Mesodermal cell (in vitro differentiated cells): ENCODE measurements around the gene ZNF711.
"Not testable (repeated sequence)": the region's sequence is repeated elsewhere in the genome, so short reads cannot be mapped to it uniquely, and the experiment has no call there.

Source experiments
- H3K27ac ChIP-seq: 2 replicates; pipeline ENCODE4 v1.7.0; 2013; ENCODE audit warnings: mild to moderate bottlenecking, low read depth, low read length, moderate library complexity; ENCODE audit not compliant: severe bottlenecking
- H3K36me3 ChIP-seq: 2 replicates; pipeline ENCODE4 v1.7.1; 2013; ENCODE audit warnings: mild to moderate bottlenecking, low read length, moderate library complexity; ENCODE audit not compliant: control insufficient read depth, insufficient read depth
- H3K4me1 ChIP-seq: one replicate; pipeline ENCODE4 v1.7.1; 2013; ENCODE audit warnings: mild to moderate bottlenecking, low read length; ENCODE audit not compliant: insufficient read depth, control insufficient read depth, poor library complexity, severe bottlenecking
- H3K4me3 ChIP-seq: 2 replicates; pipeline ENCODE4 v1.7.0; 2013; ENCODE audit warnings: low read length, control low read depth, mild to moderate bottlenecking; ENCODE audit not compliant: insufficient read depth, poor library complexity, severe bottlenecking; ENCODE audit errors: extremely low read depth
- H3K9me3 ChIP-seq: 2 replicates; pipeline ENCODE4 v1.7.1; 2013; ENCODE audit warnings: mild to moderate bottlenecking, low read length, moderate library complexity; ENCODE audit not compliant: control insufficient read depth
- WGBS, 2 experiments: methylation state at CpG; one replicate each; pipeline ENCODE4 v1.1.5; 2013; ENCODE audit warnings: missing lambda C conversion rate in 2 of 2; ENCODE audit not compliant: insufficient coverage in 2 of 2; 5-methylcytosine and 5-hydroxymethylcytosine counted together

ZNF711 gene

GRCh38 chrX:85288992-85289723 is 45.4 kb downstream of the ZNF711 start:
- no peak overlapping the region for H3K27ac ChIP-seq
- WGBS, 2 experiments, result 73 to 100% methylated on average over 1 to 2 of the region's 7 CpGs
- no peaks in the 10 kb centered on the region for H3K4me1 ChIP-seq
- H3K9me3 ChIP-seq, result no peaks in the 10 kb centered on the region
- H3K4me3 ChIP-seq, result no peak overlapping the region
- no peaks in the 10 kb centered on the region for H3K36me3 ChIP-seq

GRCh38 chrX:85303544-85303943 is 59.8 kb downstream of the ZNF711 start:
- Histone ChIP-seq H3K4me3 (no peak overlapping the region), H3K36me3 (no peaks in the 10 kb centered on the region), H3K9me3 (no peaks in the 10 kb centered on the region), H3K27ac (no peak overlapping the region), H3K4me1 (no peaks in the 10 kb centered on the region)
- no CpG with 5 or more reads among the region's 3 CpGs for WGBS, 2 experiments

GRCh38 chrX:85309717-85310116 is 65.9 kb downstream of the ZNF711 start:
- H3K36me3 ChIP-seq, result no peaks in the 10 kb centered on the region

GRCh38 chrX:85311348-85311747 is 67.6 kb downstream of the ZNF711 start:
- WGBS, 2 experiments, result no CpG with 5 or more reads among the region's 2 CpGs
- not testable (repeated sequence) for H3K9me3 ChIP-seq, H3K27ac ChIP-seq, H3K4me3 ChIP-seq, H3K36me3 ChIP-seq, H3K4me1 ChIP-seq

More at GRCh38 chrX:85309717-85310116, 65.9 kb downstream of the ZNF711 start:
- H3K9me3 ChIP-seq, result no peaks in the 10 kb centered on the region
- H3K4me3 ChIP-seq, result no peak overlapping the region
- no peaks in the 10 kb centered on the region for H3K4me1 ChIP-seq
- WGBS, 2 experiments, result 100% methylated on average over 1 of the region's 2 CpGs; no CpG with 5 or more reads in 1 of the 2 experiments
- H3K27ac ChIP-seq, result no peak overlapping the region
